ENCODE data around the gene THUMPD3.

THUMPD3 gene, protein sequence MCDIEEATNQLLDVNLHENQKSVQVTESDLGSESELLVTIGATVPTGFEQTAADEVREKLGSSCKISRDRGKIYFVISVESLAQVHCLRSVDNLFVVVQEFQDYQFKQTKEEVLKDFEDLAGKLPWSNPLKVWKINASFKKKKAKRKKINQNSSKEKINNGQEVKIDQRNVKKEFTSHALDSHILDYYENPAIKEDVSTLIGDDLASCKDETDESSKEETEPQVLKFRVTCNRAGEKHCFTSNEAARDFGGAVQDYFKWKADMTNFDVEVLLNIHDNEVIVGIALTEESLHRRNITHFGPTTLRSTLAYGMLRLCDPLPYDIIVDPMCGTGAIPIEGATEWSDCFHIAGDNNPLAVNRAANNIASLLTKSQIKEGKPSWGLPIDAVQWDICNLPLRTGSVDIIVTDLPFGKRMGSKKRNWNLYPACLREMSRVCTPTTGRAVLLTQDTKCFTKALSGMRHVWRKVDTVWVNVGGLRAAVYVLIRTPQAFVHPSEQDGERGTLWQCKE

DNA sequence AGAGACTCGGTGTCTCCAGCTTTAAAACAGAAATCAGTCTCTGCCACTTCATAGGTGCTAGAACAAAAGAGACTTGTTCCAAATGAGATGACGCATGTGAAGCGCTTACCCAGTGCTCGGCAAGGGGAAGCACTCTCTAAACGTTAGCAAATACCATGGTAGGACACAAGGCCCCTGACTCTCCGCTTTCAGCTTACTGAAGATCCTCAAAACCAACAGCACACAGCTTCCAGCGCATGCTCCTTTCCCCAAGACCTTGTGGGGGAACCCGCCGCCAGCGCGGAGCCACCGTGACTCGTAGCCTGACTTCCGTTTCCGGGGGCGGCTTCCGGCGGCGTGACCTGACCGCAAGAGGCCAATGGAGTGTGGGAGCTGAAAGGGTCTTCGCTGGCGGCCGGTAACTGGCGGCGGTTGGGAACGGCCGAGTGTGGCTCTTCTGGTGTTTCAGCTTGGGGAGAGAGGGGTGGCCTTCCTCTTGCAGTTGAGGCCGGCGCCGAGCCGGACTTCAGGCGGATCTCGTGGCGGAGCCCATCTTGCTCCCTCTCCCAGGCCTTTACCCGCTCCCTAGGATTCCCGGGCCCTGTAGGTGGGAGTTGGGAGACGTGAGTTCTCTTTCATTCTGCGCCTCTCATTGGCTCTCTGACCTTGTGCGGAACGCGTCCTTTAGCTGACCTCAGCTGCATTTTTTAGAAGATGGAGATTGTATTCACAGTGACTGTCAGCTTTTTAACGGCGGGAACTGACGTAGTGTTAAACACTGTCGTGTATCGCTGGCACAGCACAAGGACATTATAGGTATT is at the start of gene THUMPD3:
Gene THUMPD3, plus strand, starts transcription at position 324 of the 800 bp plus-strand sequence. CDS start 2,015 bp downstream, outside the sequence.
- peak; percentile 86 to 88 for DNase-seq (ENCODE audit: low read depth in 2 of 2)

DNA sequence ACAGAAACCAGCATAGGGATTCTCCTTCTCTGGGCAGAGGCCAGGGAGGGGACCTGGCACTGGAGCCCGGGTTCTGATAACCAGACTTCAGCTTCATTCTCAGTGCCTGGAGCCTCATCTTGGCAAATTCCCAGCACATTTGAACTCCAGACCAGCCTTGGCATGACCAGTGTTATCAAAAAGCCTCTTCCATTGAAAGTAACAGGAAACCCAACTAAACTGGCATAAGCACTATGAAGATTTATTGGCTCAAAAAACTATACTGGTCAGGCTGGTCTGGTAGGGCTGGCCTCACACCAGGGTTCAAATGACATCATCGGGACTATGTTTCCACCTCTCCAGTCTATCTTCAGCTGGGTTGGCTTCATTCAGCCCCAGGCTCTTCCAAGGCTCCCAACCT is 48.1 kb upstream of the THUMPD3 start:
- no peak for DNase-seq (ENCODE audit: low read depth in 2 of 2)

DNA sequence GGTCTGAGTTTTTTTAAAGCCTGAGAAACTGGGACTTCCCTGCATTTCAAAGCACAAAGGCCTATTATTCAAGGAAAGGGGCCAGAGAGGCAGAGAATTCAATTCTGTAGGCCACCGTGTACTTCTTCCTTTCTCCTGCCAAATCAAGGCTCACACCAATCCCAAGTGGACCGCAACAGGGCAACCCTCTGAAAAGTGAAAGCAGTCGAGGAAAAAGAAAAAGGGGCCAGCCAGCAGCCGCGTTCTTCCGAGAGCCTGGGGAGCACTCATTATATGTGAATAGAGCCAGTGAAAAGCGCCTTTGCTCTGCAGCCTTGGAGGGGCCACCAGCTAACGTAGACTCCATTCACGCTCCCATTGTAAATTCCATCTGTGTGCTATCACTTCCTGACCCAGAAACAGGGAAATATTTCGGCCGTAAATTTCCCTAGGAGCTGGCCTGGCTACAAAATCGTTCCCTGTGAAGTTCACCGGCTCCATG is 45.9 kb upstream of the THUMPD3 start:
- DNase-seq (ENCODE audit: low read depth in 2 of 2) = no peak

DNA sequence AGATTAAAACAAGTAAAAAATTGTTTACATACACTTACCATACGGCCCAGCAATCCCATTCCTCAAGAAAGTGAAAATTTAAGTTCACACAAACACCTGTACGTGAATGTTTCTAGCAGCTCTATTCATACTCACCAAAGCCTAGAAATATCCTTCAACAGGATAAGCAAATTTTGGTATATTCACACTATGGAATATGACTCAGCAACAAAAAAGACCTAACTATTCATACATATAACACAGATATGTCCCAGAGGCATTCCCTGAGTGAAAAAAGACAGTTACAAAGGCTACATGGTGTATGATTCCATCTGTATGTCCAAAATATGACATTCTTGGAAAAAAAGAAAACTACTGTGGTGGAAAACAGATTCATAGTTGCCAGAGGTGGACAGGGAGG is 40.1 kb upstream of the THUMPD3 start:
- DNase-seq (ENCODE audit: low read depth in 2 of 2) = no peak

DNA sequence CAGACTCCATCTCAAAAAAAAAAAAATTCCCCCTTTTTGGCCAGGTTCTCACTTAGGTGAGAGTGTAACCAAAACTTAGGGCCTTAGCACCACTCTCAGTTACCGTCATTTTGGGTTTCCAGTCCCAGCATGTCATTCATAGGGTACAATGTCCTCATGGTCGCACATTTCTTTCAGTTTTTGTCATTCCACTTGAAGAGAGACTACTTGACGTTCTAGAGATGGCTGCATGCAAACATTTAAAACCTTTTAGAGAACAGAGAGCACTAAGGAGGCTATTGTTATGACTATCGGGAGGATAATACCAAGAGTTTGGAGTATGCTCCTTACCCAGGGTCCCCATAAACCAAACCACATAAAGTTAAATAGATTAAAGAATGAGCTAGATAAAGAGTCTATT is 37.9 kb upstream of the THUMPD3 start:
- no peak for DNase-seq (ENCODE audit: low read depth in 2 of 2)

DNA sequence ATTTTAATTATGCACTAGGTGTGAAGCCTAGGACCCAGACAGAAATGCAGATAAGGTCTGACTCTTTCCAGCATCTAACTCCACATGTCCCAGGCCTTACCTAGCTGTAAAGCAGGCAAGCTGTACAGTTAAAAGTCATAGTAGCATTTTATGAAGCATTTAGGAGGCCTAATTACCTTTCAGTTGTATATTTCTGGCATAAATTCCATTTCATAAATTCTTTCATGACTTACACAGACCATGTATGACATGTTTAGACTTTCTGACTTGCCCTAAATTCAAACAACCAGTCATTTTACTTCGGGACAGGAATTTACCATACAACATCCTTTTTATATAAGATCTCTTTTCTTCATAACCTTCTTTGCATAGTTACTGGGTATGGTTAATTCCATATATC is 35.3 kb upstream of the THUMPD3 start:
- DNase-seq (ENCODE audit: low read depth in 2 of 2) = no peak

DNA sequence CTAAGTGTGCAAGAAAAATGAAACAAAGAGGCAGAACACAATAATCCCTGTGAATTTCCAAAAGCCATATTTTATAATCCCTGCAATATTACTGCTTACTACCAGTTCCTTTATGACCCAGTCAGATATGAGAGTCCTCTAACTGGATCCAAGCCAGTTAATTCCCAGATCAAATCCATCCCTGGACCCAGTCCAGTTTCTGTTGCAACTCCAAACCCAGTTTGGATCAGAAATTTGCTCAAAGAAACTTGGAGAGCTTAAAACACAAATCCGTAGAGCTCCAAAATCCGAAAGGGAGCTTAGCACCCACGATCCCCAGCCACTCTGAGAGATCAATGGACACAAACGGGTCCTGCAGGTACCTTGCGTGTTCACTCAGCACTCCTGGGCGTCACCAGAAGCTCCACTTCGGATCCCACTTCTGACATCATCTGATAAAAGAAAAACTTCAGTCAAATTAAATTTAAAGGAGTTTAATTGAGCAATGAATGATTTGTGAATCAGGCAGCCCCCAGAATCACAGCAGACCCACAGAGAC is 32.6 kb upstream of the THUMPD3 start:
- no peak for DNase-seq (ENCODE audit: low read depth in 2 of 2)

DNA sequence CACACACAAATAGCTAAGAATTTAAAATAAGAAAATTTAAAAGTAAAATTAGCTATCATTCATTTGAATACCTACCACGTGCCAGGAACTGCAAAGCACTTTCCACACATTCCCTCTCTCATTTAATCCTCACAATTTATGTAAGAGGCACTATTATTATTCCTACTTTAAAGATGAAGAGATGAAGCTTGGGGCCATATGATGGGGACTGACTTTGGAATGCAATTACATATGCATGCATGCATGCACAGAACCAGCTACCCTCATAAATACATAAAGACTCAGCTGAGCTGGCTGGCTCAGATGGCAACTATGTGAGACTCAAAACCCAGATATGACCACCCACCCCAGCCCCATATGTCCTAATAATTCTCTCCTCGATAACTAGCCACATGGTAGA is 31.7 kb upstream of the THUMPD3 start:
- DNase-seq (ENCODE audit: low read depth in 2 of 2) = no peak

DNA sequence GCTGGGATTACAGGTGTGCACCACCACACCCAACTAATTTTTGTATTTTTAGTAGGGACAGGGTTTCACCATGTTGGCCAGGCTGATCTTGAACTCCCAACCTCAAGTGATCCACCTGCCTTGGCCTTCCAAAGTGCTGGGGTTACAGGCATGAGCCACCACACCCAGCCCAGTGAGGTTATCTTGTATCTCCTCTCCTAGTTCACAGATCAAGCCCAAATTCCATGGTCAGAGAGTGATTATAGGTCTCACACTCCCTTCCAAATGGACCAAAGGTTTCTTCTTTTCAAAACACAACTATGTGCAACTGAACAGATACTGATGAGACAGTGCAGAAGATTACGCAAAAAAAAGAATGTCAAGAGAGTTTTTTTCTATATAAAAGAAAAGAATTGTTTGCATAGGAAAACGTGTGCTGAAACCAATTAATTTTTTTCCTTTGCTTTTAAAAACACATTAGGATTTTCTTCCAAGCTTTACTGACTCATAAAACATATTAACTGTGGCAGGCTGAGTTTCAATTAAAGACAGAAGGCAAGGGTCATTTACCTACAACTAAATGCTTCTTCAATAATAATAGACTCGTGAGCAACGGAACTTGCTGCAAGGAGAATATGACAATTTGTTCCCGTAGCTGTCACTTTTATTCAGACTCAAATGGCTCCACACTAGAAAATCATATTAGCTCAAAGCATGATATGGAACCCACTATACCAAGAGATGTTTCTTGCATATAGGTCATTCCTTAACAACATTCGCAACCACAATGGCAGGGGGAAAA is 30.4 kb upstream of the THUMPD3 start:
- no peak for DNase-seq (ENCODE audit: low read depth in 2 of 2)

DNA sequence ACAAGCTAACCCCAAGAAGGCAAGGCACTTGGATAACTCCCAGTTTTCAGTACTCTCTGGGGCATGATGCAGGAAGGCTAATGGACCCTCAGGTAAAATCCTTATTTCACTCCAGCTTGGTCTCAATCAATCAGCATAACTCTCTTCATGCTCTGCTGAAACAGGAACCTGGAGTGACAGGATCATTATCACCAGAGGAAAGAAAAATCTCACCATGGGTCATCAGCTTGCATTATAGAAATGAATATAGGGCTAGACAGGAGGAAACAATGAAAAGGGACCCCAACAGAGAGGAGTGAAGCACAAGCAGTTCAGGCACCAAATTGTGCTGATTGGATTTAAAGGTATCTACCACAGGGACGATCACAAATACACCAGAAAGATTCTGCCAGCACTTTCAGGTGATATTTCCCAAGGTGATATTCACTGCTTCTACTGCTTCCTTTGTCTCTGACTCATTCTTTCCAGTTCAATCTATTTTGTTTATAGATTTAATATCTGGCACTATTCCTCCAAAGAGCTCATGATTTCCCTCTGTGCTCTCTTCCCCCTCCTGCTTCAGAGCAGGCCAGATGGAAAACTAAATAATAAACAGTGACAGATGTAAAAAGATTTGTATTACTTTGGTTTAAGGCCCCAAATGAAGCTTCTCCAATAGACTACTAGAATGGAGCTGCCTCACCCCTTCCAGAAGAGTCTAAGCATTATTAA is 22.9 kb upstream of the THUMPD3 start:
- no peak for DNase-seq (ENCODE audit: low read depth in 2 of 2)

DNA sequence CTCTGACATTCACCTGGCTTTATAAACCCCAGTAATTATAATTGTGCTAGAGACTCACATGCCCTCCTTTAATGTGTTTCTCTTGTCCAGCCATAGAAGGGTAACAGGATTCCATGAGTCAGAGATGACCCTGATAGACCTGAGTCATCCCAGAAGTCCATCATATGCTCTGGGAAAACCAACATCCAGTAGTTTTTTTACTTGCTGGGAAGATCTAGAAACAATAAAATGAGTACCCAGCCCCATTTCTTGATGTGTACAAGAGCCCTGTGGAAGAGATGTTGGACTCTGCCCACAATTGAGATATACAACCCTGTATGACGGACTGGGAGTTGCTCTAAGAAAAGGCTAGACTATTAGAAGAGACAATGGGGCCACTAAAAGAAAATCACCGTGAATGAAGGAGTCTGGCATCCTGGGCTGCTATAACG is 22.4 kb upstream of the THUMPD3 start:
- DNase-seq (ENCODE audit: low read depth in 2 of 2) = no peak

DNA sequence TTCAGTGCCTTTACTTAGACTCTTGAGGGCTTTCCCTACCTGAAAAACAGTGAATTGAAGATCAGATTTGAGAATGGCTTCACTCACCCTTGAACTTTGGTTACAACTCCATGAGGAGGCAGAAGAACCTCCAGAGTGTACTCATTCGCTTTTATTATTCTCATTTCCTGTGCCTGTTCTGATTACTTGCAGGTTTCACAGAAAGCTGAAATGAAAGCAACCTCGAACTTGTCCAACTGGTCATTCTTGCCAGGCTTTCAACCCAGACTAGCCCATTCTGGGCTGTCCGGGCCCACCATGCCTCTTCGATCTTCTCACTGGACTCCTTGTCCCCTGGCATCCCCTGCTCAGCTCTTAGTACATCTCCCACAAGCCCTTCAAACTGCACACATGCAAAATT is 20.2 kb upstream of the THUMPD3 start:
- no peak for DNase-seq (ENCODE audit: low read depth in 2 of 2)

DNA sequence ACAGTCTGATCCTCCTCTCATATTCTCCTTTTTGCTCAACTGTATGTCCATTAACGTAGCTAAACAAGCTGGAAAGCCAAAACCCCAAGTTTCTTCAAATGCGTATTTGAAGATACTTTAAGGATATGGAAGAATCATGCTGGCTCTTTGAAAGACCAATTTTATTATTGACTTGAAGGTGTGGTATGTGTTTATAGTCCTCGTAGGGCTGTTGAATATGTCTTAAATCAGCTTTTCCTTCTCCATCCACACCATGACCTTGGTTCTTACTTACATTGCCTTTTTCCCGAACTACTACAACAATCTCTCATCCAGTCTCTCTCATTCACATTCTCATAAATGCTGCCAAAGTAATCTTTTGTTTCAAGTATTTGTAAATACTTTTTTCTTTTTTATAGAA is 19.7 kb upstream of the THUMPD3 start:
- DNase-seq (ENCODE audit: low read depth in 2 of 2) = no peak

DNA sequence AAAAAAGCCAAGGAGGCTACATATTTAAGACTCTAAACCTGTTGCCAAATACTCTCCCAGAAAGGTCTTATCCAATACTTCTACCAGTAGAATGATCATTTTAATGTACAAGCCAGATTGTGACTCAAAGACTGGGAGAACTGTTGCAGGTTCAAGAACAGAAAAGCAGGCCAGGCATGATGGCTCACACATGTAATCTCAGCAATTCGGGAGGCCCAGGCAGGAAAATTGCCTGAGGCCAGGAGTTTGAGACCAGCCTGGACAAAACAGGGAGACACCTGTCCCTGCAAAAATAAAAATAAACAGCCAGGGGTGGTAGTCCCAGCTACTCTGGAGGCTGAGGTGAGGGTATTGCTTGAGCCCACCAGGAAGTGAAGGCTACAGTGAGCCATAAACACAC is 17.8 kb upstream of the THUMPD3 start:
- DNase-seq (ENCODE audit: low read depth in 2 of 2) = no peak

DNA sequence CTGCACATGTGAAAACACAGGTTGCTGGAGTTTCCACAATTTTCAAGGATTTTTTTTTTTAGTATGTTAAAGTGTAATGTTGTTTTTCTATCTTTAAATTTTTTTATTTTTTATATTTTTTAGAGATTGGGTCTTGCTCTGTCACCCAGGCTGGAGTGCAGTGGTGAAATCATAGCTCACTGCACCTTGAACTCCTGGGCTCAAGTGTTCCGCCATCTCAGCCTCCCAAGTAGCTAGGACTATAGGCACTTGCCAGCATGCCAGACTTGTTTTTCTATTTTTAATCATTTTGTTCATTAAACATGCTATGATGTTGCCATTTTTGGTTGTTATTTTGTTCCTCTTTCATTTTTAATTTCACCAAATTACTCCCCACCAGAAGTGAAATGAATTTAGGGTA is 16.7 kb upstream of the THUMPD3 start:
- DNase-seq (ENCODE audit: low read depth in 2 of 2) = no peak

DNA sequence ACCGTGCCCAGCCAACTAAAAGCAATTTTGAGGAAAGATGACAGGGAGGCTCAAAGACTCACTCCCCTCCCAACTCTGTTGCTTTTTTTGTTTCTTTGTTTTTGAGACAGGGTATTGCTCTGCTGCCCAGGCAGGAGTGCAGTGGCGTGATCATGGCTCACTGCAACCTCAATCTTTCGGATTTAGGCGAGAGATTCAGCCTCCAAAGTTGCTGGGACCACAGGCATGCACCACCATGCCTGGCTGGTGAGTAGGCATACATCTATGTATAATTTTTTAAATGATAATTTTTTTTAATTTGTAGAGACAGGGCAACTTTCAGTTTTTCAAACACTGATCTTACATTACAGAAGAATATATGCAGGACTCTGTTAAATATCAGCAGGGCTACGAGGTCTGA is 15.8 kb upstream of the THUMPD3 start:
- DNase-seq (ENCODE audit: low read depth in 2 of 2) = no peak

DNA sequence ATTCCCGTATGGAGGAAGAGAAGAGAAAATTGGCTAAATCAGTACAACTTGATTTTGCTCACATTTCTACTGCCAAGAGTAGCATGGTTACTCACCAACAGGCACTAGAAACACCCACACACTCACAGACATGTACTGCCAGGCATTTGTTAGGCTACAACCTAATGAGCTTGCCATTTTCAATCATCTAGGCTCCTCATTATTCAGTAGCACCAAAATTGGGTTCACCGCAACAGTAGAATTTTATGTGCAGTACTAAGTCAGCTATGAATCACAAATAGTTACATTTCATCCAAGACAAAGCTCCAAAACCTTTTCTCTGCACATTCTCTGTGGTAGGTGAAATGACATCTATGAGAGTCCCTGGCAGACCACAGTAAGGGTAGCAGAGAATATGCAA is 15.0 kb upstream of the THUMPD3 start:
- no peak for DNase-seq (ENCODE audit: low read depth in 2 of 2)

DNA sequence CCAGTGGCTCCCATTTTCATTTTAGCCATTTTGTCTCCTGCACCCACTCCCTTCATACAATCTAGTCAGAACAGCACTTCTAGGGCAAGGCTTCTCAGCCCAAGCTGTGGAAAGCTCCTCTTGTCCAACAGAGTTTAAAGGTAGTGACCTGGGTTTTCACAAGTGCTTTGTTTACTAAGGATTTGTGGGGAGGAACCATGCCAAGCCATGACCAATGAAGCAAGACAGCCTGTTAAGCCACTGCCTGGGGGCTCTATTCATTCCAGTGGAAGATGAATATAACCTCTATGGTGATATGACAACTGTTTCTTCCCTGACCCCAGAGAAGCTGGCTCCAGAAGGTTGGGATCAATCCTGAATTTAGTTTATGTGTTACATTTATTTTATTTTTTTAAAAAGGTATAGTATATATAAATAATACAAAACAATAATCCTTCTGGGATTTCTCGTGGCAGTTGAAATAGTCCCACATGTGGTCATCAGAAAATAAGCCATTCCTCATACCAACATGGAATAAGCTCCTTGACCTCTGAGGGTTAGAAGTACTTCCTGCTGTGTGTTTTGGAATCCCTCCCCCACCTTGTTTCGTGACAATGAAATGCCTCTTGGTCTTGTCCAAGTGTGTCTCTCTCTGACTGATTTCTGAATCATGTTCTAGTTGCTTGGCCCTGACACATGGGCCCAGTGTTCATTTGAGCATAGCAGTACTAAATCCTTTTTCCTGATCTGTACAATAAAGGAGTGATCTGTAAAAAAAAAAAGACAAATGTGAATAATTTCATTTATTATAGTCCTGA is 13.3 kb upstream of the THUMPD3 start:
- no peak for DNase-seq (ENCODE audit: low read depth in 2 of 2)

DNA sequence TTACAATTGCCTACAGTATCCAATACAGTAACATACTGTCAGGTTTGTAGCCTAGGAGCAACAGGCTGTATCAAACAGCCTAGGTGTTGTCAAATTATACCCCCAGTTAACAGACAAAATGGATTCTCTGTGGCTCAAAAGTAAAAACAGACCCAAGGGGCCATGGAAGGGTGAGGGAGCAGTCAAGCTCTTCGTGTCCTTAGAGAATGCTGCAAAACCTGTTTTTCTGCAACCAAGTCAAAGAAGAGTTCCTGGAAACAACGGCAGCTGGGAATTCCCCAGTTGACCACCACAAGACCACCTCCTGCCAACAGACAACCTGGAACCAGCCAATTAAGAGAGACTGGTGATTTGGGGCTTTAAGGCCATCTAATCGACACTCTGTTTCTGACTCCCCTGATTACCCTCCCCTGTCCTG is 11.1 kb upstream of the THUMPD3 start:
- DNase-seq (ENCODE audit: low read depth in 2 of 2) = no peak

Data from stimulated activated CD4-positive, alpha-beta T cell treated with anti-CD3 and anti-CD28 coated beads, Interleukin-1b, Interleukin-23, amount 100 ng/mL, for 4 hours (primary cell).